GM18870 (cell line): ENCODE data around the gene DUSP23.

ENCODE experiments used
- ATAC-seq: cut with Tn5 transposase; IDR thresholded peaks from one replicate; pipeline ENCODE4 v1.9.1; 2021; ENCODE audit warnings: moderate library complexity; ENCODE audit not compliant: unreplicated experiment

The DUSP23 gene

GRCh38 chr1:159780583-159781582, at the start of gene DUSP23:
Gene DUSP23 (plus strand): TSS chr1:159780962. CDS start chr1:159781101, 139 bp downstream.
- ATAC-seq, result peak; percentile 89

- no peak for ATAC-seq
Measured at GRCh38 chr1:159737238-159737916, 43.4 kb upstream of the DUSP23 start.

GRCh38 chr1:159743651-159744410, 36.9 kb upstream of the DUSP23 start:
- ATAC-seq, result no peak

- ATAC-seq, result no peak
Measured at GRCh38 chr1:159746666-159747065, 34.1 kb upstream of the DUSP23 start.

GRCh38 chr1:159748370-159748769, 32.4 kb upstream of the DUSP23 start:
- ATAC-seq, result no peak

GRCh38 chr1:159749630-159750029, 31.1 kb upstream of the DUSP23 start:
- no peak for ATAC-seq

GRCh38 chr1:159750621-159751020, 30.1 kb upstream of the DUSP23 start:
- no peak for ATAC-seq

GRCh38 chr1:159751031-159751430, 29.7 kb upstream of the DUSP23 start:
- no peak for ATAC-seq

- ATAC-seq, result no peak
Measured at GRCh38 chr1:159752135-159752580, 28.6 kb upstream of the DUSP23 start.

GRCh38 chr1:159753386-159753785, 27.4 kb upstream of the DUSP23 start:
- no peak for ATAC-seq

- ATAC-seq, result no peak
Measured at GRCh38 chr1:159755451-159756007, 25.2 kb upstream of the DUSP23 start.

GRCh38 chr1:159756397-159756796, 24.4 kb upstream of the DUSP23 start:
- no peak for ATAC-seq

GRCh38 chr1:159763686-159764085, 17.1 kb upstream of the DUSP23 start:
- ATAC-seq, result no peak

- no peak for ATAC-seq
Measured at GRCh38 chr1:159765806-159766205, 15.0 kb upstream of the DUSP23 start.

- ATAC-seq, result no peak
Measured at GRCh38 chr1:159771127-159771895, 9.5 kb upstream of the DUSP23 start.

GRCh38 chr1:159774465-159774864, 6.3 kb upstream of the DUSP23 start:
- no peak for ATAC-seq

GRCh38 chr1:159775716-159776115, 5.0 kb upstream of the DUSP23 start:
- ATAC-seq, result no peak

- ATAC-seq, result no peak
Measured at GRCh38 chr1:159778266-159778665, 2.5 kb upstream of the DUSP23 start.

GRCh38 chr1:159779403-159779851, 1.3 kb upstream of the DUSP23 start:
- no peak for ATAC-seq

- no peak for ATAC-seq
Measured at GRCh38 chr1:159781992-159782391, 1.2 kb downstream of the DUSP23 start.
